Vagina (tissue), 2 donors: Measurements from ENCODE around the gene GALNT15. TPM values are rescaled to one million over a fixed set of nuclear protein-coding genes. Genes with fewer than 3 reads are reported as not detected.

ENCODE experiments used
- DNase-seq, 2 donors: peaks; one replicate each; pipeline ENCODE4 v3.0.0-alpha.2; 2017; ENCODE audit errors: extremely low spot score in 2 of 2
- H3K27ac ChIP-seq: fragments of 200-600 bp; sonication (generic); one replicate; pipeline ENCODE4 v1.5.1; 2019
- H3K27me3 ChIP-seq: fragments of 200-600 bp; sonication (generic); one replicate; pipeline ENCODE4 v1.5.1; 2019
- H3K36me3 ChIP-seq, 2 donors: fragments of 200-600 bp; sonication (generic); one replicate each; pipeline ENCODE4 v1.5.1; 2017 to 2019
- H3K4me1 ChIP-seq: fragments of 200-600 bp; sonication (generic); one replicate; pipeline ENCODE4 v1.5.1; 2019
- H3K4me3 ChIP-seq, 2 donors: fragments of 200-600 bp; sonication (generic); 1 replicate in 1 of 2; 2 replicates in 1 of 2; pipeline ENCODE4 v1.5.1; 2016 to 2019
- H3K9me3 ChIP-seq: fragments of 200-600 bp; sonication (generic); one replicate; pipeline ENCODE4 v1.5.1; 2019
- POLR2A ChIP-seq, 2 donors: fragments of 450-650 bp; IDR thresholded peaks; one replicate each; pipeline ENCODE4 v1.6.1; 2017; ENCODE audit warnings: antibody characterized with exemption in 2 of 2, mild to moderate bottlenecking in 2 of 2, moderate library complexity in 2 of 2
- POLR2AphosphoS5 ChIP-seq, 2 donors: sonication (generic); formaldehyde crosslinking; IDR thresholded peaks; one replicate each; pipeline ENCODE4 v1.9.0; 2017; ENCODE audit warnings: antibody characterized with exemption in 2 of 2, mild to moderate bottlenecking in 2 of 2, low read depth in 1 of 2; ENCODE audit not compliant: insufficient read depth in 1 of 2
- intact Hi-C: fragments of 100-400 bp; cut with DNase I; formaldehyde crosslinking; loops from one replicate; pipeline ENCODE4 v1.15.1; 2023
- total RNA-seq: library from RNA; depleted of rRNA; stranded (reverse); fragments of >200 nt; gene quantifications from one replicate; pipeline ENCODE4 v1.2.3, GENCODE V29; 2016
- TF ChIP-seq, protein P1 (sequence below), 3 experiments: fragments of 450-650 bp in 2 of 3; fragments of 200-600 bp in 1 of 3; sonication (generic) in 1 of 3; IDR thresholded peaks; one replicate each; pipeline ENCODE4 v1.5.1; 2017 to 2019; ENCODE audit warnings: antibody characterized with exemption in 3 of 3, mild to moderate bottlenecking in 2 of 3, moderate library complexity in 2 of 3

GALNT15 gene
- total RNA-seq, 1 donor from 2014 or later = 225 TPM

DNA sequence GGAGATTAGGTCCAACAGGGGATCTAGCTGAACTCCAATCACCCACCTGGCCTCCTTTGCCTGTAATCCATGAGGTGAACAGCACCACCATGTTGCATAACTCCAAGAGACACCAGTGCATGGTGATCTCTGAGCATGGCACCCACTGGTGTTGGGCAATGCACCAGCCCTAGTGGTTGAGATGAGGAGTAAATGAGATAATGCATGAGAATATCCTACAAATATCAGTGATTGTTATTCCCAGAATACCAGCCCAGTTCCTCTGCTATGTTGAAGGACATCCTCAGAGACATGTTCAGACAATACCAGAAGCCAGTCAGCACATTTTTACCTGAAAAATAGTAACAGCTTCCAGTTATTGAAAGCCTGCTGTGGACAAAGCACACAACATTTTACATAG is 14.7 kb downstream of the GALNT15 start:
- no peak for TF ChIP-seq POLR2AphosphoS5 (IDR thresholded peaks at IDR 0.05; ENCODE audit: insufficient read depth in 1 of 2, low read depth in 1 of 2)
- TF ChIP-seq, protein P1, sequence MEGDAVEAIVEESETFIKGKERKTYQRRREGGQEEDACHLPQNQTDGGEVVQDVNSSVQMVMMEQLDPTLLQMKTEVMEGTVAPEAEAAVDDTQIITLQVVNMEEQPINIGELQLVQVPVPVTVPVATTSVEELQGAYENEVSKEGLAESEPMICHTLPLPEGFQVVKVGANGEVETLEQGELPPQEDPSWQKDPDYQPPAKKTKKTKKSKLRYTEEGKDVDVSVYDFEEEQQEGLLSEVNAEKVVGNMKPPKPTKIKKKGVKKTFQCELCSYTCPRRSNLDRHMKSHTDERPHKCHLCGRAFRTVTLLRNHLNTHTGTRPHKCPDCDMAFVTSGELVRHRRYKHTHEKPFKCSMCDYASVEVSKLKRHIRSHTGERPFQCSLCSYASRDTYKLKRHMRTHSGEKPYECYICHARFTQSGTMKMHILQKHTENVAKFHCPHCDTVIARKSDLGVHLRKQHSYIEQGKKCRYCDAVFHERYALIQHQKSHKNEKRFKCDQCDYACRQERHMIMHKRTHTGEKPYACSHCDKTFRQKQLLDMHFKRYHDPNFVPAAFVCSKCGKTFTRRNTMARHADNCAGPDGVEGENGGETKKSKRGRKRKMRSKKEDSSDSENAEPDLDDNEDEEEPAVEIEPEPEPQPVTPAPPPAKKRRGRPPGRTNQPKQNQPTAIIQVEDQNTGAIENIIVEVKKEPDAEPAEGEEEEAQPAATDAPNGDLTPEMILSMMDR (IDR thresholded peaks at IDR 0.05) = no peak
- TF ChIP-seq POLR2A (IDR thresholded peaks at IDR 0.05) = no peak

DNA sequence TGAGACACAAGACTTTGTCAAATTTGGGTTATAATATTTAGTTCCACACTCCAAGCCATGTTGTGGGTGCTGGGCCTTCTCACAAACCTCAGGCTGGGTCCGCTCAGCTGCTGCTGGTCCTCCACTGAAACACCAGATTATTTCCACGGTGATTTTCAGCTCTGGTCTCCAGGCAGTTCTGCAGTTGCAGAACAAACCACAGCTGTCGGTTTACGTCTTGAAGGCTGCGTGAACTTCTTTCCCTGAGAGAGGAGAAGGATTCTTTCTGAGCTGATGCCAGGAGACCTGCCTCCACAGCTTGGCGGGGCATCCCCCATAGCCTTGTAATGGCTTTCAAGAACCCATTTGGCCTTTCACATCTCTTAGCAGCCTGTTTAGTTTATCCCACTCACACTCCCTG is 16.2 kb downstream of the GALNT15 start:
- no peaks in the 10 kb centered on the region for H3K9me3 ChIP-seq
- H3K36me3 ChIP-seq = no peaks in the 10 kb centered on the region
- intact Hi-C loops = no loop called here
- no peak overlapping the region for H3K4me3 ChIP-seq
- H3K27ac ChIP-seq = no peak overlapping the region
- H3K27me3 ChIP-seq = no peaks in the 10 kb centered on the region
- TF ChIP-seq POLR2AphosphoS5 (IDR thresholded peaks at IDR 0.05; ENCODE audit: insufficient read depth in 1 of 2, low read depth in 1 of 2) (no peak), POLR2A (IDR thresholded peaks at IDR 0.05) (no peak)
- TF ChIP-seq, protein P1 (IDR thresholded peaks at IDR 0.05) = no peak
- no peak for DNase-seq
- H3K4me1 ChIP-seq = no peaks in the 10 kb centered on the region

More for the DNA sequence above, 14.7 kb downstream of the GALNT15 start:
- intact Hi-C loops = no loop called here
- peaks cover 3% of the 10 kb centered on the region for H3K4me1 ChIP-seq
- H3K36me3 ChIP-seq = no peaks in the 10 kb centered on the region
- H3K4me3 ChIP-seq = no peak overlapping the region
- no peak overlapping the region for H3K27ac ChIP-seq
- no peaks in the 10 kb centered on the region for H3K27me3 ChIP-seq
- no peak for DNase-seq
- H3K9me3 ChIP-seq = no peaks in the 10 kb centered on the region

DNA sequence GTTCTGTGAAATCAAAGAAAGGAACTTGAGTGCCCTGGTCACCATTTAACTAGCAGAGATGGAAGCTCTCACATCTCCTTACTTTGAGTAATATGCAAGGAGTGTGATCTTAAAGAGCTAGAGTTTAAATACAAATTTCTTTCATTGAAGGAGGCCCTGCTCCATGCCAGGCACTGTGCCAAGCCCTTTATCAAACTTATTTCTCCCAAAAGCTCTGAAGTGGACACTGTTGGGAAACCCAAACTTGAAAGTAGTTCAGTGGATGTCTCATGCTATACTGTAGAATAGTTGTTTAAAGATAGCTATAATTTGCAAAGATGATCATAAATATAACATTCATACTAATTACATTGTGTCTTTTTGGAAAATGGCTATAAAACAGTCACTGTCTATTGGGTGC is 17.1 kb downstream of the GALNT15 start:
- intact Hi-C loops = no loop called here
- Histone ChIP-seq H3K9me3 (no peaks in the 10 kb centered on the region), H3K4me1 (no peaks in the 10 kb centered on the region), H3K4me3 (no peak overlapping the region), H3K36me3 (no peaks in the 10 kb centered on the region), H3K27ac (no peak overlapping the region), H3K27me3 (no peaks in the 10 kb centered on the region)
- no peak for TF ChIP-seq POLR2A (IDR thresholded peaks at IDR 0.05)
- TF ChIP-seq, protein P1 (IDR thresholded peaks at IDR 0.05) = no peak
- TF ChIP-seq POLR2AphosphoS5 (IDR thresholded peaks at IDR 0.05; ENCODE audit: insufficient read depth in 1 of 2, low read depth in 1 of 2) = no peak
- DNase-seq = no peak

DNA sequence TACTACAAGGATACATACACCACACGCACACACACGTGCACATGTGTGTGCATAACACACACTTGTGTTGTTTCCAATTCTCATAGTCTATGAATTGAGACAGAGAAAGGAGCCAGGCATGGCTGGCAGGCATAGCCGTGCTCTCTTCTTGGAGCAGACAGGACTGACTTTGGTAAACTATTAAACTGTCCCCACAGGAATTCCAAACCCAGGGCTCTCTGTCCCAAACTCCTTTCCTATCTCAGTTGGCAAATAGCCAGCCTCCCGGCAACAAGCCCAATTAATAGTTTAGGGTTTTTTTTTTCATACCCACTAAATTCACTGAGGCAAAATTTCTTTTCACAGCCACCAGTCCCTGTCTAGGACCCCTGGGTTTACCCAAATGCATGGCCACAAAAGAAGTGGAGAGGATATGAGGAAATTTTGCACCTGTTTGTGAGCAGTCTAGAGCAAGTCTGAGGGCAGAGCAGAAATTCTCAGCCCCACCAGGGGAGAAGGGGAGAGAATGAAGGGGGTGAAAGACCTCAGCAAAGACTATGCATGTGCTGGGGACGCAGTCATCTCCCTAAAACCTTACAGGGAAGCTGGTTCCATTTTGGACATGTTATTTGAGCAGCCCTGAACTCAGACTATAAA is 17.8 kb downstream of the GALNT15 start:
- H3K9me3 ChIP-seq = no peaks in the 10 kb centered on the region
- intact Hi-C loops = no loop called here
- no peaks in the 10 kb centered on the region for H3K27me3 ChIP-seq
- no peaks in the 10 kb centered on the region for H3K4me1 ChIP-seq
- no peak overlapping the region for H3K4me3 ChIP-seq
- H3K36me3 ChIP-seq = no peaks in the 10 kb centered on the region
- TF ChIP-seq POLR2AphosphoS5 (IDR thresholded peaks at IDR 0.05; ENCODE audit: insufficient read depth in 1 of 2, low read depth in 1 of 2) (no peak), POLR2A (IDR thresholded peaks at IDR 0.05) (no peak)
- TF ChIP-seq, protein P1 (IDR thresholded peaks at IDR 0.05) = no peak
- H3K27ac ChIP-seq = no peak overlapping the region
- no peak for DNase-seq

DNA sequence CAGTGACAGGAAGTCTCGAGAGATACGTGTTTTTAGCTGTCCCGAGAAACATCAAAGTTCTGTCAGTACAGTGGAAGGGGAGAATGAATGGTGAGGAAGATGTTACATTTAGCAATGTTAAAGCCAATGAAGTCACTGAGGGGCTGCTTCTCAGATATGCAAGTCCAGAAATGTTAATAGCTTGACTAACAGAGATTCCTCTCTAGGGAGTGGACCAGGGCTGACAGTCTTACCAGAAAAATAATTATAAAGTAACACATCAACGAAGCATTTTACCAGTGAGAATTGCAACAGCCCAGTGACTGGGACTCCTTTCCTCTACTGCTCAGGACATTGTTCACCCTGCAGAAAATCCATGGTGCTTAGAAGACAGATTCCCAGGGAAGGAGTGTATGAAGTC is 23.9 kb downstream of the GALNT15 start:
- intact Hi-C loops = no loop called here
- Histone ChIP-seq H3K4me3 (no peak overlapping the region), H3K27me3 (no peaks in the 10 kb centered on the region), H3K27ac (no peak overlapping the region), H3K36me3 (no peaks in the 10 kb centered on the region), H3K9me3 (no peaks in the 10 kb centered on the region), H3K4me1 (no peaks in the 10 kb centered on the region)
- DNase-seq = no peak
- TF ChIP-seq, protein P1 (IDR thresholded peaks at IDR 0.05) = no peak
- TF ChIP-seq POLR2A (IDR thresholded peaks at IDR 0.05) = no peak
- no peak for TF ChIP-seq POLR2AphosphoS5 (IDR thresholded peaks at IDR 0.05; ENCODE audit: insufficient read depth in 1 of 2, low read depth in 1 of 2)
